Dermis microvascular lymphatic vessel endothelial cell (primary cell): ENCODE measurements around the gene XYLT2. TPM values are rescaled to one million over a fixed set of nuclear protein-coding genes. Genes with fewer than 3 reads are reported as not detected.
"Not testable (repeated sequence)": the region's sequence is repeated elsewhere in the genome, so short reads cannot be mapped to it uniquely, and the experiment has no call there.

Experiments used
- DNase-seq, 2 donors: peaks; one replicate each; pipeline versions ENCODE4 v3.0.0 to v3.0.0-alpha.2; 2010; ENCODE audit warnings: low read depth in 2 of 2
- total RNA-seq: library from RNA; depleted of rRNA; stranded (reverse); fragments of >200 nt; gene quantifications from 2 replicates; pipeline ENCODE4 v1.2.1, GENCODE V29; 2014

The XYLT2 gene
- total RNA-seq, 1 donor from 2014 or later: 16.6 TPM

GRCh38 chr17:50389534-50389933, 43.6 kb downstream of the XYLT2 start:
- DNase-seq: no peak

GRCh38 chr17:50392621-50393020, 46.7 kb downstream of the XYLT2 start:
- no peak for DNase-seq

- DNase-seq: no peak
Observed at GRCh38 chr17:50393700-50394099, 47.8 kb downstream of the XYLT2 start.

- DNase-seq: peak in 1 of 2 donors; percentile 19
Observed at GRCh38 chr17:50394711-50395110, 48.8 kb downstream of the XYLT2 start.

- DNase-seq: peak; percentile 11 to 58
Observed at GRCh38 chr17:50396261-50397110, 50.6 kb downstream of the XYLT2 start.

GRCh38 chr17:50397111-50397918, 51.4 kb downstream of the XYLT2 start, which contains the start of gene LRRC59:
Gene LRRC59 (minus strand): TSS chr17:50397523. CDS start chr17:50397317, 206 bp downstream.
- DNase-seq: peak; percentile 67 to 87

- DNase-seq: no peak
Observed at GRCh38 chr17:50397919-50398285, 52.0 kb downstream of the XYLT2 start.

GRCh38 chr17:50398672-50399071, 52.7 kb downstream of the XYLT2 start:
- DNase-seq: not testable (repeated sequence)

GRCh38 chr17:50399591-50399990, 53.7 kb downstream of the XYLT2 start:
- DNase-seq: not testable (repeated sequence)

GRCh38 chr17:50405351-50405750, 59.4 kb downstream of the XYLT2 start:
- not testable (repeated sequence) for DNase-seq

GRCh38 chr17:50406578-50406977, 60.7 kb downstream of the XYLT2 start:
- DNase-seq: no peak

GRCh38 chr17:50407921-50408320, 62.0 kb downstream of the XYLT2 start:
- DNase-seq: no peak

Other genes starting within 250 kb of the XYLT2 start
- 2.8 and 6.8 TPM in 2 replicates for gene SAMD14, start 216.0 kb upstream of the XYLT2 start, total RNA-seq
- 21.3 and 23.6 TPM in 2 replicates for gene PPP1R9B, start 195.4 kb upstream of the XYLT2 start, total RNA-seq
- gene SGCA, start 180.1 kb upstream of the XYLT2 start, total RNA-seq: not detected in 2 replicates
- gene COL1A1, start 144.5 kb upstream of the XYLT2 start, total RNA-seq: under 0.01 and 8.1 TPM in 2 replicates
- under 0.01 TPM in 1 of 2 replicates, not detected in the other for gene TMEM92, start 71.7 kb upstream of the XYLT2 start, total RNA-seq
- 48.3 and 59.8 TPM in 2 replicates for gene MRPL27, start 27.1 kb downstream of the XYLT2 start, total RNA-seq
- 1.3 and 2.6 TPM in 2 replicates for gene EME1, start 27.1 kb downstream of the XYLT2 start, total RNA-seq
- 105 and 116 TPM in 2 replicates for gene LRRC59, start 51.4 kb downstream of the XYLT2 start, total RNA-seq
- gene ACSF2, start 80.1 kb downstream of the XYLT2 start, total RNA-seq: 5.8 and 7.5 TPM in 2 replicates
- gene CHAD, start 122.8 kb downstream of the XYLT2 start, total RNA-seq: not detected in 2 replicates
- 12.5 and 16.3 TPM in 2 replicates for gene RSAD1, start 132.7 kb downstream of the XYLT2 start, total RNA-seq
- 0.13 and 0.26 TPM in 2 replicates for gene MYCBPAP, start 162.3 kb downstream of the XYLT2 start, total RNA-seq
- gene EPN3, start 186.6 kb downstream of the XYLT2 start, total RNA-seq: 0.13 TPM in 1 of 2 replicates, not detected in the other
- gene SPATA20, start 201.0 kb downstream of the XYLT2 start, total RNA-seq: 37.2 and 42.2 TPM in 2 replicates
- gene CACNA1G, start 214.6 kb downstream of the XYLT2 start, total RNA-seq: not detected in 2 replicates